ENCODE results near the gene TSPYL4.

- TF ChIP-seq CTCF (conservative IDR thresholded peaks at IDR 0.05) (no peak), ZFX (IDR thresholded peaks at IDR 0.05) (no peak)
These were observed 46.7 kb upstream of the TSPYL4 start for GRCh38 chr6:116300566-116300965.
